Measurements from ENCODE around the gene ANO6.

DNA sequence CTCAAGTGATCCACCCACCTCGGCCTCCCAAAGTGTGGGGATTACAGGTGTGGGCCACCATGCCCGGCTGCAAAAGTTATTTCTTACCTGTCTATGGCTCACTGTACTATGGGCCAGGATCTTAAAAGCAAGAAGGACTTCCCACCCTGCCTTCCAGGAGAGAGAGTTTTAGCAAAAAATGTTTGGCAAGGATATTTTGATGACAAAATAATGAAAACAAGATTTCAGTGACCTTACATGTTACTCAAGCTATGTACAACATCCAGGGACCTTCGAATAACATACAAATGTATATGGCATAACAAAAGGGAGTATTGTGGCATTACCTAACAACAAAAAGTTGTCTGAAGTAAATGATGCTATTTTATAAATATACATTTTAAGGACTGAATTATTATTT is 55.1 kb downstream of the ANO6 start:
- TF ChIP-seq, protein P1, sequence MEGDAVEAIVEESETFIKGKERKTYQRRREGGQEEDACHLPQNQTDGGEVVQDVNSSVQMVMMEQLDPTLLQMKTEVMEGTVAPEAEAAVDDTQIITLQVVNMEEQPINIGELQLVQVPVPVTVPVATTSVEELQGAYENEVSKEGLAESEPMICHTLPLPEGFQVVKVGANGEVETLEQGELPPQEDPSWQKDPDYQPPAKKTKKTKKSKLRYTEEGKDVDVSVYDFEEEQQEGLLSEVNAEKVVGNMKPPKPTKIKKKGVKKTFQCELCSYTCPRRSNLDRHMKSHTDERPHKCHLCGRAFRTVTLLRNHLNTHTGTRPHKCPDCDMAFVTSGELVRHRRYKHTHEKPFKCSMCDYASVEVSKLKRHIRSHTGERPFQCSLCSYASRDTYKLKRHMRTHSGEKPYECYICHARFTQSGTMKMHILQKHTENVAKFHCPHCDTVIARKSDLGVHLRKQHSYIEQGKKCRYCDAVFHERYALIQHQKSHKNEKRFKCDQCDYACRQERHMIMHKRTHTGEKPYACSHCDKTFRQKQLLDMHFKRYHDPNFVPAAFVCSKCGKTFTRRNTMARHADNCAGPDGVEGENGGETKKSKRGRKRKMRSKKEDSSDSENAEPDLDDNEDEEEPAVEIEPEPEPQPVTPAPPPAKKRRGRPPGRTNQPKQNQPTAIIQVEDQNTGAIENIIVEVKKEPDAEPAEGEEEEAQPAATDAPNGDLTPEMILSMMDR (IDR thresholded peaks at IDR 0.05; ENCODE audit: poor library complexity, severe bottlenecking) = no peak
- TF ChIP-seq EZH2 (IDR thresholded peaks at IDR 0.05; ENCODE audit: borderline replicate concordance, insufficient read depth, low read length, poor library complexity, severe bottlenecking) (no peak), RAD21 (conservative IDR thresholded peaks at IDR 0.05) (no peak), SMC3 (conservative IDR thresholded peaks at IDR 0.05; ENCODE audit: poor library complexity) (no peak), TAF1 (IDR thresholded peaks at IDR 0.05; ENCODE audit: low read depth) (no peak)
